ENCODE data around the gene AURKB. TPM values are rescaled to one million over a fixed set of nuclear protein-coding genes. Genes with fewer than 3 reads are reported as not detected.

Gene AURKB
- total and polyA plus RNA-seq, 2 of the 13 experiments (the other 11 are each of a cell fraction or from before 2014, with no cell fraction given) = 29.5 to 75.3 TPM

- TF ChIP-seq, protein P1, sequence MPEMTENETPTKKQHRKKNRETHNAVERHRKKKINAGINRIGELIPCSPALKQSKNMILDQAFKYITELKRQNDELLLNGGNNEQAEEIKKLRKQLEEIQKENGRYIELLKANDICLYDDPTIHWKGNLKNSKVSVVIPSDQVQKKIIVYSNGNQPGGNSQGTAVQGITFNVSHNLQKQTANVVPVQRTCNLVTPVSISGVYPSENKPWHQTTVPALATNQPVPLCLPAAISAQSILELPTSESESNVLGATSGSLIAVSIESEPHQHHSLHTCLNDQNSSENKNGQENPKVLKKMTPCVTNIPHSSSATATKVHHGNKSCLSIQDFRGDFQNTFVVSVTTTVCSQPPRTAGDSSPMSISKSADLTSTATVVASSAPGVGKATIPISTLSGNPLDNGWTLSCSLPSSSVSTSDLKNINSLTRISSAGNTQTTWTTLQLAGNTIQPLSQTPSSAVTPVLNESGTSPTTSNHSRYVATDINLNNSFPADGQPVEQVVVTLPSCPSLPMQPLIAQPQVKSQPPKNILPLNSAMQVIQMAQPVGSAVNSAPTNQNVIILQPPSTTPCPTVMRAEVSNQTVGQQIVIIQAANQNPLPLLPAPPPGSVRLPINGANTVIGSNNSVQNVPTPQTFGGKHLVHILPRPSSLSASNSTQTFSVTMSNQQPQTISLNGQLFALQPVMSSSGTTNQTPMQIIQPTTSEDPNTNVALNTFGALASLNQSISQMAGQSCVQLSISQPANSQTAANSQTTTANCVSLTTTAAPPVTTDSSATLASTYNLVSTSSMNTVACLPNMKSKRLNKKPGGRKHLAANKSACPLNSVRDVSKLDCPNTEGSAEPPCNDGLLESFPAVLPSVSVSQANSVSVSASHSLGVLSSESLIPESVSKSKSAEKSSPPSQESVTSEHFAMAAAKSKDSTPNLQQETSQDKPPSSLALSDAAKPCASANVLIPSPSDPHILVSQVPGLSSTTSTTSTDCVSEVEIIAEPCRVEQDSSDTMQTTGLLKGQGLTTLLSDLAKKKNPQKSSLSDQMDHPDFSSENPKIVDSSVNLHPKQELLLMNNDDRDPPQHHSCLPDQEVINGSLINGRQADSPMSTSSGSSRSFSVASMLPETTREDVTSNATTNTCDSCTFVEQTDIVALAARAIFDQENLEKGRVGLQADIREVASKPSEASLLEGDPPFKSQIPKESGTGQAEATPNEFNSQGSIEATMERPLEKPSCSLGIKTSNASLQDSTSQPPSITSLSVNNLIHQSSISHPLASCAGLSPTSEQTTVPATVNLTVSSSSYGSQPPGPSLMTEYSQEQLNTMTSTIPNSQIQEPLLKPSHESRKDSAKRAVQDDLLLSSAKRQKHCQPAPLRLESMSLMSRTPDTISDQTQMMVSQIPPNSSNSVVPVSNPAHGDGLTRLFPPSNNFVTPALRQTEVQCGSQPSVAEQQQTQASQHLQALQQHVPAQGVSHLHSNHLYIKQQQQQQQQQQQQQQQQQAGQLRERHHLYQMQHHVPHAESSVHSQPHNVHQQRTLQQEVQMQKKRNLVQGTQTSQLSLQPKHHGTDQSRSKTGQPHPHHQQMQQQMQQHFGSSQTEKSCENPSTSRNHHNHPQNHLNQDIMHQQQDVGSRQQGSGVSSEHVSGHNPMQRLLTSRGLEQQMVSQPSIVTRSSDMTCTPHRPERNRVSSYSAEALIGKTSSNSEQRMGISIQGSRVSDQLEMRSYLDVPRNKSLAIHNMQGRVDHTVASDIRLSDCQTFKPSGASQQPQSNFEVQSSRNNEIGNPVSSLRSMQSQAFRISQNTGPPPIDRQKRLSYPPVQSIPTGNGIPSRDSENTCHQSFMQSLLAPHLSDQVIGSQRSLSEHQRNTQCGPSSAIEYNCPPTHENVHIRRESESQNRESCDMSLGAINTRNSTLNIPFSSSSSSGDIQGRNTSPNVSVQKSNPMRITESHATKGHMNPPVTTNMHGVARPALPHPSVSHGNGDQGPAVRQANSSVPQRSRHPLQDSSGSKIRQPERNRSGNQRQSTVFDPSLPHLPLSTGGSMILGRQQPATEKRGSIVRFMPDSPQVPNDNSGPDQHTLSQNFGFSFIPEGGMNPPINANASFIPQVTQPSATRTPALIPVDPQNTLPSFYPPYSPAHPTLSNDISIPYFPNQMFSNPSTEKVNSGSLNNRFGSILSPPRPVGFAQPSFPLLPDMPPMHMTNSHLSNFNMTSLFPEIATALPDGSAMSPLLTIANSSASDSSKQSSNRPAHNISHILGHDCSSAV (CRISPR knock-in tag; IDR thresholded peaks at IDR 0.05; ENCODE audit: borderline replicate concordance) = no peak; the same call in 1 of the 2 replicates
- TF ChIP-seq HNF4G (IDR thresholded peaks at IDR 0.05; ENCODE audit: borderline replicate concordance, low read depth, low read length) = no peak
- no peak for TF ChIP-seq HNF4G (CRISPR knock-in tag; IDR thresholded peaks at IDR 0.05; ENCODE audit: borderline replicate concordance, low read depth)
- TF ChIP-seq ZMAT3 (CRISPR knock-in tag; conservative IDR thresholded peaks at IDR 0.05) = 0 out of 2 replicates have a peak, but pooled peaks have one; percentile 10
- TF ChIP-seq, protein P2, sequence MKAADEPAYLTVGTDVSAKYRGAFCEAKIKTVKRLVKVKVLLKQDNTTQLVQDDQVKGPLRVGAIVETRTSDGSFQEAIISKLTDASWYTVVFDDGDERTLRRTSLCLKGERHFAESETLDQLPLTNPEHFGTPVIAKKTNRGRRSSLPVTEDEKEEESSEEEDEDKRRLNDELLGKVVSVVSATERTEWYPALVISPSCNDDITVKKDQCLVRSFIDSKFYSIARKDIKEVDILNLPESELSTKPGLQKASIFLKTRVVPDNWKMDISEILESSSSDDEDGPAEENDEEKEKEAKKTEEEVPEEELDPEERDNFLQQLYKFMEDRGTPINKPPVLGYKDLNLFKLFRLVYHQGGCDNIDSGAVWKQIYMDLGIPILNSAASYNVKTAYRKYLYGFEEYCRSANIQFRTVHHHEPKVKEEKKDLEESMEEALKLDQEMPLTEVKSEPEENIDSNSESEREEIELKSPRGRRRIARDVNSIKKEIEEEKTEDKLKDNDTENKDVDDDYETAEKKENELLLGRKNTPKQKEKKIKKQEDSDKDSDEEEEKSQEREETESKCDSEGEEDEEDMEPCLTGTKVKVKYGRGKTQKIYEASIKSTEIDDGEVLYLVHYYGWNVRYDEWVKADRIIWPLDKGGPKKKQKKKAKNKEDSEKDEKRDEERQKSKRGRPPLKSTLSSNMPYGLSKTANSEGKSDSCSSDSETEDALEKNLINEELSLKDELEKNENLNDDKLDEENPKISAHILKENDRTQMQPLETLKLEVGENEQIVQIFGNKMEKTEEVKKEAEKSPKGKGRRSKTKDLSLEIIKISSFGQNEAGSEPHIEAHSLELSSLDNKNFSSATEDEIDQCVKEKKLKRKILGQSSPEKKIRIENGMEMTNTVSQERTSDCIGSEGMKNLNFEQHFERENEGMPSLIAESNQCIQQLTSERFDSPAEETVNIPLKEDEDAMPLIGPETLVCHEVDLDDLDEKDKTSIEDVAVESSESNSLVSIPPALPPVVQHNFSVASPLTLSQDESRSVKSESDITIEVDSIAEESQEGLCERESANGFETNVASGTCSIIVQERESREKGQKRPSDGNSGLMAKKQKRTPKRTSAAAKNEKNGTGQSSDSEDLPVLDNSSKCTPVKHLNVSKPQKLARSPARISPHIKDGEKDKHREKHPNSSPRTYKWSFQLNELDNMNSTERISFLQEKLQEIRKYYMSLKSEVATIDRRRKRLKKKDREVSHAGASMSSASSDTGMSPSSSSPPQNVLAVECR (CRISPR knock-in tag; IDR thresholded peaks at IDR 0.05; ENCODE audit: borderline replicate concordance) = peak; percentile 43; the same call in 1 of the 2 replicates
- no peak for TF ChIP-seq TBP (CRISPR knock-in tag; IDR thresholded peaks at IDR 0.05)
- no peak for TF ChIP-seq ARNTL (CRISPR knock-in tag; IDR thresholded peaks at IDR 0.05)
- no peak for TF ChIP-seq NFE2L1 (CRISPR knock-in tag; IDR thresholded peaks at IDR 0.05; ENCODE audit: borderline replicate concordance)
- TF ChIP-seq ZNF558 (CRISPR knock-in tag; IDR thresholded peaks at IDR 0.05; ENCODE audit: borderline replicate concordance) = peak; percentile 94; the same call in 1 of the 2 replicates
- TF ChIP-seq ZMYM3 (CRISPR knock-in tag; IDR thresholded peaks at IDR 0.05) = peak; percentile 69
- TF ChIP-seq NFE2L2 (IDR thresholded peaks at IDR 0.05; ENCODE audit: low read length) = no peak
- TF ChIP-seq ZNF264 (CRISPR knock-in tag; IDR thresholded peaks at IDR 0.05) = no peak
- TF ChIP-seq CCAR2 (optimal IDR thresholded peaks at IDR 0.05; ENCODE audit: low read depth, low read length) = no peak
- no peak for TF ChIP-seq KLF13 (CRISPR knock-in tag; IDR thresholded peaks at IDR 0.05)
- TF ChIP-seq TFE3 (CRISPR knock-in tag; IDR thresholded peaks at IDR 0.05) = no peak
Measured at GRCh38 chr17:8185582-8186445, 24.6 kb downstream of the AURKB start (continued).

Measured in HepG2 (cell line).